DND-41 (cell line): ENCODE results near the gene DGCR6.
"Not testable (repeated sequence)": the region's sequence is repeated elsewhere in the genome, so short reads cannot be mapped to it uniquely, and the experiment has no call there.

ENCODE experiments used
- ATAC-seq: fragments of 200-7000 bp; cut with Tn5 transposase; 3 replicates; pipeline ENCODE4 v1.9.1; 2021; ENCODE audit warnings: low read depth; ENCODE audit not compliant: insufficient read depth
- DNase-seq: peaks from one replicate; pipeline ENCODE4 v3.0.0-alpha.2; 2020
- H2AFZ ChIP-seq: 2 replicates; pipeline ENCODE4 v1.6.0; 2012; ENCODE audit warnings: low read depth, low read length
- H3K27ac ChIP-seq: 2 replicates; pipeline ENCODE4 v1.5.1; 2012; ENCODE audit warnings: low read length, inconsistent platforms
- H3K27me3 ChIP-seq: fragments of 200-600 bp; sonication (generic); 2 replicates; pipeline ENCODE4 v1.6.0; 2012; ENCODE audit warnings: low read length, mild to moderate bottlenecking, inconsistent platforms; ENCODE audit not compliant: insufficient read depth, poor library complexity
- H3K36me3 ChIP-seq: 2 replicates; pipeline ENCODE4 v1.5.1; 2012; ENCODE audit warnings: low read length, inconsistent platforms; ENCODE audit not compliant: insufficient read depth
- H3K4me1 ChIP-seq: 2 replicates; pipeline ENCODE4 v1.5.1; 2012; ENCODE audit warnings: mild to moderate bottlenecking, low read length; ENCODE audit not compliant: insufficient read depth
- H3K4me2 ChIP-seq: 2 replicates; pipeline ENCODE4 v1.6.0; 2012; ENCODE audit warnings: mild to moderate bottlenecking, moderate library complexity, low read length, inconsistent platforms; ENCODE audit not compliant: insufficient read depth
- H3K4me3 ChIP-seq, 2 experiments: fragments of 200-600 bp in 1 of 2; shearing (Covaris generic) in 1 of 2; 2 replicates each; pipeline ENCODE4 v1.5.1; 2012 to 2016; ENCODE audit warnings: inconsistent platforms in 2 of 2, low read length in 2 of 2, mild to moderate bottlenecking in 2 of 2, low read depth in 1 of 2, moderate library complexity in 1 of 2
- H3K79me2 ChIP-seq: 2 replicates; pipeline ENCODE4 v1.6.0; 2012; ENCODE audit warnings: low read length, inconsistent platforms; ENCODE audit not compliant: insufficient read depth
- H3K9ac ChIP-seq: 2 replicates; pipeline ENCODE4 v1.6.0; 2012; ENCODE audit warnings: low read depth, mild to moderate bottlenecking, inconsistent platforms, low read length, moderate library complexity
- H3K9me3 ChIP-seq: 2 replicates; pipeline ENCODE4 v1.5.1; 2012; ENCODE audit warnings: low read length, moderate library complexity, mild to moderate bottlenecking, inconsistent platforms; ENCODE audit not compliant: insufficient read depth, severe bottlenecking
- H4K20me1 ChIP-seq: 2 replicates; pipeline ENCODE4 v1.6.0; 2012; ENCODE audit warnings: low read length; ENCODE audit not compliant: insufficient read depth
- EZH2 ChIP-seq: IDR thresholded peaks from 3 replicates; pipeline ENCODE4 v1.6.1; 2012; ENCODE audit warnings: borderline replicate concordance, low read depth, mild to moderate bottlenecking, moderate library complexity, low read length, inconsistent platforms; ENCODE audit not compliant: severe bottlenecking
- TF ChIP-seq, protein P1 (sequence below): IDR thresholded peaks from 2 replicates; pipeline ENCODE4 v1.5.1; 2012; ENCODE audit warnings: borderline replicate concordance, low read length, moderate library complexity, mild to moderate bottlenecking; ENCODE audit not compliant: poor library complexity, severe bottlenecking; ENCODE audit errors: extremely low read depth

Gene DGCR6

DNA sequence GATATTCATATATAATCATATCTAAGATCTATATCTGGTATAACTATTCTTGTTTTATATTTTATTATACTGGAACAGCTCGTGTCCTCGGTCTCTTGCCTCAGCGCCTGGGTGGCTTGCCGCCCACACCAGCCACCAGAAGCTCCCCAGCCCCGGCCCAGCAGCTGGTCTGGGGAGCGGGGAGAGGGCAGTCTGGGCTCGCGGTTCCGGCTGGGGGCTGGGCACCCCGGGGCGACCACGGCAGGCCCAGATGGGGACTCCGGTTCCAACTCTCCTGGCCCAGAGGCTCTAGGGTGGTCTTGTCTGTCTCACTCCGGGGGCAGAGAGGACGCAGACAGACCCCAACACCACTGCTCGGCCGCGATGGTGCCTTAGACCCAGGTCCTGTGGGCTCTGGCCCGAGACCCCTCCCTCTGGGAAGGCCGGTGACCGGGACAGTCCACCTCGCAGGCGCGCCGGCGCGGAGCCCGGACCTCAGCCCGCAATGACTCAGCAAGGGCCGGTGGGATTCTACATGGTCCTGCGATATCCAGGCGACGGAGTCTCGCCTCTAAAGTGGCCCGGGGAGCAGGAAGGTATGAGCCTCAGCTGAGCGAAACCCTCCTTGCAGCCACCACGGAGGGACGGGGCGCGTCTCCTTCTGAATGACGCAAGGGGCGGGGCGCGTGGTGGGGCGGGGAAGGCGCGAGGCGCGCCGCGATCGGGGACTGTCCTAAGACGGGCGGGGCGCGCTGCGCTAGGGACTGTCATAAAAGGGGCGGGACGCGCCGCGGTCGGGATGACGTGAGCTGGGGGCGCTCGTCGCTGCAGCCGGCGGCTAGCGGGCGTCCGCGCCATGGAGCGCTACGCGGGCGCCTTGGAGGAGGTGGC is at the start of gene DGCR6:
DGCR6 (plus strand) TSS at position 781 of the 870 bp plus-strand sequence; CDS start at position 836, 55 bp downstream.
- Histone ChIP-seq H4K20me1 (no peaks in the 10 kb centered on the region), H3K27me3 (no peaks in the 10 kb centered on the region), H3K4me2 (no peak within 1 kb of the TSS), H3K9me3 (no peaks in the 10 kb centered on the region), H3K36me3 (no peaks in the 10 kb centered on the region), H3K79me2 (no peaks in the 10 kb centered on the region), H3K27ac (no peak within 1 kb of the TSS), H2AFZ (no peak within 1 kb of the TSS), H3K4me3 (no peak within 1 kb of the TSS), H3K4me1 (no peaks in the 10 kb centered on the region), H3K9ac (no peak within 1 kb of the TSS)
- no peak for TF ChIP-seq EZH2
- TF ChIP-seq, protein P1, sequence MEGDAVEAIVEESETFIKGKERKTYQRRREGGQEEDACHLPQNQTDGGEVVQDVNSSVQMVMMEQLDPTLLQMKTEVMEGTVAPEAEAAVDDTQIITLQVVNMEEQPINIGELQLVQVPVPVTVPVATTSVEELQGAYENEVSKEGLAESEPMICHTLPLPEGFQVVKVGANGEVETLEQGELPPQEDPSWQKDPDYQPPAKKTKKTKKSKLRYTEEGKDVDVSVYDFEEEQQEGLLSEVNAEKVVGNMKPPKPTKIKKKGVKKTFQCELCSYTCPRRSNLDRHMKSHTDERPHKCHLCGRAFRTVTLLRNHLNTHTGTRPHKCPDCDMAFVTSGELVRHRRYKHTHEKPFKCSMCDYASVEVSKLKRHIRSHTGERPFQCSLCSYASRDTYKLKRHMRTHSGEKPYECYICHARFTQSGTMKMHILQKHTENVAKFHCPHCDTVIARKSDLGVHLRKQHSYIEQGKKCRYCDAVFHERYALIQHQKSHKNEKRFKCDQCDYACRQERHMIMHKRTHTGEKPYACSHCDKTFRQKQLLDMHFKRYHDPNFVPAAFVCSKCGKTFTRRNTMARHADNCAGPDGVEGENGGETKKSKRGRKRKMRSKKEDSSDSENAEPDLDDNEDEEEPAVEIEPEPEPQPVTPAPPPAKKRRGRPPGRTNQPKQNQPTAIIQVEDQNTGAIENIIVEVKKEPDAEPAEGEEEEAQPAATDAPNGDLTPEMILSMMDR = no peak
- ATAC-seq = peak; percentile 96
- DNase-seq = no peak

DNA sequence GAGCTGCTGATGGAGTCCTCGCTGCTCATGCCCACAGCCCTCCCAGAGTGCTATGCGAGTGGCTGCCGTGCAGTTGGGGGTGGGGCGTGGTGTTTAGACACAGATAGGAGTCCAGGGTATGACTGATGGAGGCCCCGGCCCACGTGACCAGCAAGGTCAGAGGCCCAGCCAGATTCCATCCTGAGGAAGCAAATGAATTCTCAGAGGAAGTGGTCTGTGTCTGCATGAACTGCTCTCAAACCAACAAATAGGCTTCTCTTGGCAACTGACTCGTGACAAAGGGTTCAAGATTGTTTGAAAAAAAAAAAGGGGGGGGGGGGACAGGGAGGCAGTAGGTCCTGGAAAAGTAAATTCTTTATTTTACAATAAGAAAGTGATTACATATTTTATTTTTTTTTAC is 46.8 kb upstream of the DGCR6 start:
- H3K4me1 ChIP-seq, H3K4me2 ChIP-seq, H3K36me3 ChIP-seq, H3K27me3 ChIP-seq, H3K9ac ChIP-seq, H3K27ac ChIP-seq, H4K20me1 ChIP-seq, H3K4me3 ChIP-seq, DNase-seq, H3K79me2 ChIP-seq, H3K9me3 ChIP-seq, H2AFZ ChIP-seq, ATAC-seq: not testable (repeated sequence)

DNA sequence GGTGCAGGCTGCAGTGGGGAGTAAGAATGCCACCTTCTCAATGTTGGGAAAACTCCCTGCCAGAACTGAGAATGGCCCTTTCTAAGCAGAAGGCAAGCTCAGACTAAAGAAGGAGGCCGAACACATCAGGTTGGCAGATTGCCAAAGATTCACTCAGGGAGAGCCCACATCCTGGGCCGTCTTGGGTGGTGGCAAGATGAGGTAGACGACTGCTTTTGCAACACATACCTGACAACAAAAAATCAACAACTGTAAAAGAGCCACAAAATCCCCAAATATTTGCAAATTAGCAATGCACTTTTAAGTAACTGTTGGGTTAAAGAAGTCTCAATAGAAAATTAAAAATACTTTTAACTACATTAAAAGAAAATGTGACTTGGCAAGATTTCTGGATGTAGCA is 24.9 kb upstream of the DGCR6 start:
- not testable (repeated sequence) for H3K9ac ChIP-seq, H4K20me1 ChIP-seq, H3K27ac ChIP-seq, H3K4me3 ChIP-seq, H3K27me3 ChIP-seq, H3K4me1 ChIP-seq, H3K9me3 ChIP-seq, H3K79me2 ChIP-seq, ATAC-seq, H3K36me3 ChIP-seq, H3K4me2 ChIP-seq, H2AFZ ChIP-seq
- DNase-seq = peak; percentile 90

DNA sequence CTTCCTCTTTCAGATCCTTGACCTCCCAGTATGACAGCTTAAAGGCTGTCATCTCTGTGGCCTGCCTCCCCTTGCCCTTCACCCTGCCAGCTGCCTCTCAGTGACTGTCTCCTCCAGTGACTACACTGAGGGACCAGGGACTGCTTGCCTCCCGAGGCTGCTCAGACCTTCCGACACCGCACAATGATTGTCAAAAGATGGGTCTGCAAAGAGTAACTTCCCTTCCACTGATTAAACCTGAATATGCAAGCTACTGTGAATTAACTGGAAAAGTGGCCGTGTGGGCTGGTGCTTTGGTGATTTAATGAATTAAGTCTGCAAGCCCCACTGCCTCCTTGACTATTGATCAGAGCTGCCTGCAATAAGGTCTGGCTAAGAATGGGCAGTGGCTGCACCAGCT is 21.7 kb upstream of the DGCR6 start:
- H2AFZ ChIP-seq, H3K4me1 ChIP-seq, H3K9ac ChIP-seq, DNase-seq, ATAC-seq, H3K36me3 ChIP-seq, H3K9me3 ChIP-seq, H4K20me1 ChIP-seq, H3K4me2 ChIP-seq, H3K79me2 ChIP-seq, H3K27me3 ChIP-seq, H3K27ac ChIP-seq, H3K4me3 ChIP-seq: not testable (repeated sequence)

DNA sequence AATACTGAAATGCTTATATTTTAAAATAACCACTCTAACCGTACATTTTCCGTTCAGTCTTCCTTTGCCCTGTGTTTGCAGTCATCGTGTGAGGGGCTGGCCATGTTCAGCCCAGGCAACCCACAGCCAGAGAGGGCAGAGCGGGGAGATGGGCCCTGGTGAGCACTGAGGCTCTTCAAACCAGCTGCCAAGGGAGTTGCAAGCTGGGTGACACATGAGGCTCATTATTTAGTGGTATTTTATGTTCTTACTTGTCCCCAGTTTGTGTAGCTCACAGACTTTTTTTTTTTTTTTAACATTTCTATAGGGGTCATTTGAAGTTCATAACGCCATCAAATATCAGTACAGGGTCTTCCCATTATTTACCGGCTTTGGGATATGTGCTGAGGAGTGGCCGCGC is 18.0 kb upstream of the DGCR6 start:
- H3K9me3 ChIP-seq = no peaks in the 10 kb centered on the region
- no peak overlapping the region for H2AFZ ChIP-seq
- no peaks in the 10 kb centered on the region for H4K20me1 ChIP-seq
- H3K79me2 ChIP-seq = no peaks in the 10 kb centered on the region
- H3K4me2 ChIP-seq = no peak overlapping the region
- no peaks in the 10 kb centered on the region for H3K36me3 ChIP-seq
- H3K27me3 ChIP-seq = no peaks in the 10 kb centered on the region
- H3K9ac ChIP-seq = no peak overlapping the region
- H3K4me3 ChIP-seq = no peak overlapping the region
- ATAC-seq = no peak
- no peak overlapping the region for H3K27ac ChIP-seq
- H3K4me1 ChIP-seq = no peaks in the 10 kb centered on the region
- no peak for DNase-seq
- TF ChIP-seq, protein P1 = no peak
- TF ChIP-seq EZH2 = no peak

DNA sequence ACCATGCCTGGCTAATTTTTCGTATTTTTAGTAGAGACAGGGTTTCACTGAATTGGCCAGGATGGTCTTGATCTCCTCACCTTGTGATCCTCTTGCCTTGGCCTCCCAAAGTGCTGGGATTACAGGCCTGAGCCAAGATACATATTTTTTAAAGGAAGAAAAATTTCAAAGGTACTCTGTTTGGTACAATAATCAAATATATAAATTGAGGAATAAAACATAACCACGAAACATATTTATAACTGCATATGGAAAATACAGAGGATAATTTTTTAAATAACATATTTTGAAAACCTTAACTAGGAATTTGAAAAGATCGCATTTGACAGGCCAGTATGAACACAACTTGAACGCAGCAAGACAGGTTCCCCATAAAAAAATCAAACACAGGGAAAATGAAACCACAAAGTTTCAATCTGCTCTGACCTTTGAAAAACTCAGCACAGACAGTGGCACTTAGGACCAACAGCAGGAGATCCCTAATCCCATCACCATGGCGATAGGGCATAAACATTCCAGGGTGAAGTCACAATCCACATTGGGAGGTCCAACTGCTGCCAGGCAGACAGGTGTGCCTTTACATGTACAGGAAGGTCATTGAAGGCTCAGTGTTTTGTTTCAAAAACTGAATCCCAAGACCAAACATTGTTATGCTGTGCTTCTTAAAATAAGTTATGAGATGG is 15.5 kb upstream of the DGCR6 start:
- H3K27me3 ChIP-seq, H4K20me1 ChIP-seq, H3K4me2 ChIP-seq, H3K4me1 ChIP-seq, DNase-seq, H3K4me3 ChIP-seq, H3K79me2 ChIP-seq, H2AFZ ChIP-seq, H3K27ac ChIP-seq, H3K9ac ChIP-seq, H3K9me3 ChIP-seq, ATAC-seq, H3K36me3 ChIP-seq: not testable (repeated sequence)
